Activated CD8-positive, alpha-beta memory T cell treated with anti-CD3 and anti-CD28 coated beads for 36 hours (primary cell): ENCODE measurements around the gene PDLIM4. TPM values are rescaled to one million over a fixed set of nuclear protein-coding genes. Genes with fewer than 3 reads are reported as not detected.

Experiments
- CTCF ChIA-PET: fragments of 350-600 bp; sonication (Branson Sonifier 250); formaldehyde crosslinking; loops from one replicate; lab custom pipeline; 2021; ENCODE audit warnings: antibody characterized with exemption; lab: Charles Lee
- POLR2A ChIA-PET: fragments of 350-600 bp; sonication (Branson Sonifier 250); formaldehyde crosslinking; loops from one replicate; lab custom pipeline; 2021; ENCODE audit warnings: antibody characterized with exemption; lab: Charles Lee
- total RNA-seq, 2 experiments: library from RNA; stranded (reverse); gene quantifications; one replicate each; pipeline ENCODE4 v1.2.3, GENCODE V29; 2021

PDLIM4 gene
- total RNA-seq, 2 experiments from 2014 or later, result 1.1 to 1.4 TPM

DNA sequence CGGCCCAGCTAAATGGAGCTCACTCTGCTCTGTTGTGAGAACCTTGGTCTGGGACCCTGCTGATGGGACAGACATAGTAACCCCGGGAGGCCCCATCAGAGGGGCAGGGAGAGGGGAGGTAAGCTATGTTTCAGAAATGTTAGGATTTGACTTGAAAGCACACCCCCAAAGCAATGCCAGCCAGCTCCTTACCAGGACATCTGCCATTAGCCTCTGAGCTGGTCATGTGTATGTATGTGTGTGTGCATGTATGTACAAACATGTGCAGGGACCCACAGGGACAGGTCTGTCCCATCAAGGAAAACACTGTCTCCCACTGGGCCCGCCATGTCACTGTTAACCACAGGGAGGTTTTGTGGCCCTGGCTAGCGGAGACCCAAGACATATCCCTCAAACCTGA lies 51.2 kb downstream of the PDLIM4 start:
- CTCF ChIA-PET, result interaction anchor here (1.0 to 1.1 kb wide), 2 partner anchors 14 to 37 kb away, joined by 3 read pairs; partner anchors contain the start of gene SLC22A4
- POLR2A ChIA-PET, result no interaction called here

DNA sequence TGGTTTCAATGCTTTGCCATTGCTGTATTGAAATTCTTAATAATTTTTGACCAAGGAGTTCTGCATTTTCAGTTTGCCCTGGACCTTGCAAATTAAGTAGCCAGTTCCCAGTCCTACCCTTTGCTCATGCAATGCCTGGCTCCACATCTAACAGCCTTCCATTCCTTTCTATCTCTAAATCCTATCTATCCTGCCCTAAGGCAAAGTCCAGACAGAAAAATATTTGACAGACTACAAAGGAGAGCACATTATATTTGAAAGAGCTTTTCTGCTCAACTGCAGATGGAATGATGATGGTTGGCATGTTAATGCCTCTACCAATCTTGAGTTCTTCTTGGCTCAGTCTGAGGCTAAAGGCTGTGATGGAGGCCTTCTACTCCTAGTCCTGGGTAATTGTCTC lies 52.2 kb downstream of the PDLIM4 start:
- ChIA-PET CTCF (no interaction called here), POLR2A (no interaction called here)

DNA sequence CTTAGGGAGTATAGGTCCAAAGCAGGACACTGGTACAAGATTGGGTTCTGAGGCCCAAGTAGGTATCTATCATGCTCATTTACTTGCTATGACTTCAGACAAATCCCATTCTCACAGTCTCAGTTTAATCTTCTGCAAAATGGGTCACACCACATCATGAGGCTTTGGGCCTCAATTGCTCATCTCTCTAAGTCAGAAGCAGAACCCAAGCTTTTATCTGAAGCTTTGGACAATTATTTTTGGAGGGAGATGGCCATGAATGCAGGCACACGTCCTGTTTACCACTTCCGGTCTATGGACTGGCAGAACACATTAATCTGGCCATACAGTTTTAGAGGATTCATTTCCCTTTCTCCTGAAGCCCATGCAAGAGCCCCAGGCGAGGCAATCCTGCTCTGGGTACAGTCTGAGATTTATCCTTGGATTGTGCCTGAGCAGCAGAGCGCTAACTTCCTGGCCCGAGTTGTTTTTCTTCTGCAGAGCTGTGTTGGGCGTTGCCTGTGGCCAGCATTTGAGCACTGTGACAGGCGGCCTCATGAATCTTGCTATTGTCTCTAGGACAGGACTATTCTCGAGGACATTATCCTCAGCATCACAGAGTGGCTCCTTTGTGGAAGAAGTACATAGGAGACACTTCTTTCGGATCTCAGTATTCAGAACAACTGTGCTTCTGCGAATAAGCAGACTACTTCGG lies 52.8 kb downstream of the PDLIM4 start:
- CTCF ChIA-PET, result no interaction called here
- POLR2A ChIA-PET, result no interaction called here

DNA sequence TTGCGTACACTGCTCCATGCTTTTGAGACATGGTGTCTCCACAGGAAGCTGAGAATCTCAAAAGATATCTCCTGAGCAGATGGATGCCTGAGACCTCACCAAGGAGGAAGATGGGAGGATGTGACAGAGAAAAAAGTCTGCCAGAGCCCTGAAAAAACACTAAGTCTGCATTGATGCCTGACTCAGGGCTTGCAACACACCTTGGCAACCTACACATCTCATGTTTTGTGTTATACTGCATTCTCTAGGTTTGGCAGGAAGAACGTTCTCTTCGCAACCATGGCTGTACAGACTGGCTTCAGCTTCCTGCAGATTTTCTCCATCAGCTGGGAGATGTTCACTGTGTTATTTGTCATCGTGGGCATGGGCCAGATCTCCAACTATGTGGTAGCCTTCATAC lies 55.9 kb downstream of the PDLIM4 start:
- ChIA-PET CTCF (interaction anchor here (1.0 kb wide), 1 partner anchor 76 kb away, joined by 3 read pairs; no protein-coding TSS in a partner anchor), POLR2A (no interaction called here)

DNA sequence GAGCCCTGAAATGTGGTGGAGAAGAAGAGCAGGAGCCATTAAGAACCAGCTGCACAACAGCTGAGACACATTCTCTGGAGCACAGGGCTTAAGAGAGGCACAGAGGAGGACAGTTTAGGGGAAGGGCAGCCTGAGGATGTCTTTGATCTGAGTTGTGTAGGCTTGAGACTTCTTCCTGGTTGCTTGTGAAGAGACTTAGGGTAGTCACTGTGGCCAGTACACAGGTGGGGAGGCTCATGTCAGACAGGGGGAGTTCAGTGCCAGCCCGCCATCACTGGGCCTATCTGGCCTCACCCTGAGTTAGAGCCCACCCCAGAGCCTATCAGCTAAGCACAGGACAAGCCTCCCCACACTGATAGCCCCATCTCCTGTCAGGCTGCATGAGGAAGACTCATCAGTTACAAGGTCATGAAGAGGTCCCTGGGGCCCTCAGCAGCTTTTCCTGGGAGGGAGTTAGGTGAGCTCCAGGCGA lies 56.5 kb downstream of the PDLIM4 start:
- ChIA-PET CTCF (interaction anchor here (1.0 kb wide), 1 partner anchor 77 kb away, joined by 3 read pairs; no protein-coding TSS in a partner anchor), POLR2A (no interaction called here)

GRCh38 chr5:132315529-132316067 lies 58.1 kb downstream of the PDLIM4 start:
- CTCF ChIA-PET, result interaction anchor here (0.6 to 1.6 kb wide), 2 partner anchors 43 to 51 kb away, joined by 3 to 10 read pairs; no protein-coding TSS in a partner anchor
- POLR2A ChIA-PET, result no interaction called here

DNA sequence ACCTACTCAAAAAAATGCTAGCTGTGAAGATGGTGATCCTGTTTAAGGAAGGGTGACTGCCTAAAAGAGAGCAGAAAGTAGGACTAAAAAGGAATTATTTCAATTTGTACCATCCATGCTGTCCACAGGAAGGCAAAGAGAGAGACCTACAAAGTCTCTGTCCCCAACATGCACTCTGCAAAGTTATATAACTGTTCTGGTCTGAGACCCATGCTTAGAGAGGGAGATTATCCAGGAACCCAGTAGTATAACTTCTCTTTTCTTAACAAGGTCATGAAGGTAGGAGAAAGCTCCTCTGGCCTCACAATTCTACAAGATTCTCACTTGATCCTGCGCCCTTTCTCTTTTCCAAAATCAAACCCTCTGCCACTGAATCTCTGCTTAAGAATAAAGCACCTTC lies 62.5 kb downstream of the PDLIM4 start:
- POLR2A ChIA-PET, result no interaction called here
- CTCF ChIA-PET, result no interaction called here

GRCh38 chr5:132321109-132321721 lies 63.7 kb downstream of the PDLIM4 start:
- CTCF ChIA-PET, result no interaction called here
- POLR2A ChIA-PET, result no interaction called here

- POLR2A ChIA-PET, result no interaction called here
- CTCF ChIA-PET, result no interaction called here
Measured at GRCh38 chr5:132322266-132322665, 64.8 kb downstream of the PDLIM4 start.

Other genes with a start within 250 kb of the PDLIM4 start
- gene ACSL6, start 246.0 kb upstream of the PDLIM4 start, total RNA-seq, result 10 to 100 TPM; 20.9 to 23.4 TPM
- 10 to 100 TPM; 68.0 to 68.7 TPM for gene IL3, start 197.0 kb upstream of the PDLIM4 start, total RNA-seq
- gene CSF2, start 183.9 kb upstream of the PDLIM4 start, total RNA-seq, result 100 to 1,000 TPM; 397 to 412 TPM
- 10 to 100 TPM; 15.5 to 18.3 TPM for gene P4HA2, start 29.8 kb upstream of the PDLIM4 start, total RNA-seq
- 1 to 10 TPM; 1.6 to 2.2 TPM for gene SLC22A4, start 36.7 kb downstream of the PDLIM4 start, total RNA-seq
- 1 to 10 TPM; 5.2 to 5.7 TPM for gene SLC22A5, start 112.0 kb downstream of the PDLIM4 start, total RNA-seq
- gene IRF1, start 233.1 kb downstream of the PDLIM4 start, total RNA-seq, result 10 to 100 TPM; 86.7 to 87.5 TPM